MM.1S (cell line): ENCODE results near the gene TEX14.
"Not testable (repeated sequence)": the region's sequence is repeated elsewhere in the genome, so short reads cannot be mapped to it uniquely, and the experiment has no call there.

Source experiments
- DNase-seq: peaks from one replicate; pipeline ENCODE4 v3.0.0-alpha.2; 2015
- H2AFZ ChIP-seq: fragments of 300-600 bp; sonication (generic); 2 replicates; pipeline ENCODE4 v1.6.0; 2016; ENCODE audit warnings: antibody characterized with exemption, low read length
- H3F3A ChIP-seq: fragments of 300-600 bp; sonication (generic); 2 replicates; pipeline ENCODE4 v1.6.1; 2016; ENCODE audit warnings: mild to moderate bottlenecking, antibody characterized with exemption, low read length, moderate library complexity, mixed read lengths; ENCODE audit not compliant: insufficient read depth
- H3K27ac ChIP-seq: fragments of 300-600 bp; sonication (generic); 2 replicates; pipeline ENCODE4 v1.5.1; 2016; ENCODE audit warnings: mild to moderate bottlenecking, low read length
- H3K27me3 ChIP-seq: fragments of 300-600 bp; sonication (generic); replicated peaks from 2 replicates; pipeline ENCODE4 v1.6.0; 2016; ENCODE audit warnings: low read length; ENCODE audit not compliant: insufficient read depth
- H3K36me3 ChIP-seq: fragments of 300-600 bp; sonication (generic); replicated peaks from 2 replicates; pipeline ENCODE4 v1.6.1; 2016; ENCODE audit warnings: mild to moderate bottlenecking, low read length, mixed read lengths; ENCODE audit not compliant: insufficient read depth
- H3K4me1 ChIP-seq: fragments of 300-600 bp; sonication (generic); 2 replicates; pipeline ENCODE4 v1.6.1; 2016; ENCODE audit warnings: low read length, mixed read lengths
- H3K4me2 ChIP-seq: fragments of 300-600 bp; sonication (generic); 2 replicates; pipeline ENCODE4 v1.6.0; 2016; ENCODE audit warnings: low read depth, low read length
- H3K4me3 ChIP-seq: fragments of 300-600 bp; sonication (generic); 2 replicates; pipeline ENCODE4 v1.5.1; 2016; ENCODE audit warnings: low read length, mixed read lengths
- H3K79me2 ChIP-seq: fragments of 300-600 bp; sonication (generic); 2 replicates; pipeline ENCODE4 v1.6.1; 2016; ENCODE audit warnings: mixed run types, low read length, mixed read lengths
- H3K9ac ChIP-seq: fragments of 300-600 bp; sonication (generic); 2 replicates; pipeline ENCODE4 v1.6.1; 2016; ENCODE audit warnings: low read length, mixed read lengths
- H3K9me2 ChIP-seq: fragments of 300-600 bp; sonication (generic); replicated peaks from 2 replicates; pipeline ENCODE4 v1.6.1; 2016; ENCODE audit warnings: mild to moderate bottlenecking, low read length, mixed read lengths; ENCODE audit not compliant: insufficient read depth
- H3K9me3 ChIP-seq: fragments of 300-600 bp; sonication (generic); replicated peaks from 2 replicates; pipeline ENCODE4 v1.6.1; 2016; ENCODE audit warnings: mild to moderate bottlenecking, low read length, mixed read lengths; ENCODE audit not compliant: insufficient read depth
- H4K20me1 ChIP-seq: fragments of 300-600 bp; sonication (generic); 2 replicates; pipeline ENCODE4 v1.6.1; 2016; ENCODE audit warnings: mild to moderate bottlenecking, low read length, moderate library complexity, mixed read lengths; ENCODE audit not compliant: insufficient read depth
- EZH2 ChIP-seq: fragments of 300-600 bp; sonication (generic); optimal IDR thresholded peaks from 2 replicates; pipeline ENCODE3; 2017; ENCODE audit warnings: low read depth, mild to moderate bottlenecking, antibody characterized with exemption, low read length, mixed read lengths
- EZH2phosphoT487 ChIP-seq: fragments of 300-600 bp; sonication (generic); IDR thresholded peaks from 2 replicates; pipeline ENCODE4 v1.6.1; 2018; ENCODE audit warnings: antibody characterized with exemption, low read length
- TF ChIP-seq, protein P1 (sequence below): fragments of 300-600 bp; sonication (generic); IDR thresholded peaks from 2 replicates; pipeline ENCODE4 v1.5.1; 2016; ENCODE audit warnings: antibody characterized with exemption, low read length, mixed read lengths

Gene TEX14

DNA sequence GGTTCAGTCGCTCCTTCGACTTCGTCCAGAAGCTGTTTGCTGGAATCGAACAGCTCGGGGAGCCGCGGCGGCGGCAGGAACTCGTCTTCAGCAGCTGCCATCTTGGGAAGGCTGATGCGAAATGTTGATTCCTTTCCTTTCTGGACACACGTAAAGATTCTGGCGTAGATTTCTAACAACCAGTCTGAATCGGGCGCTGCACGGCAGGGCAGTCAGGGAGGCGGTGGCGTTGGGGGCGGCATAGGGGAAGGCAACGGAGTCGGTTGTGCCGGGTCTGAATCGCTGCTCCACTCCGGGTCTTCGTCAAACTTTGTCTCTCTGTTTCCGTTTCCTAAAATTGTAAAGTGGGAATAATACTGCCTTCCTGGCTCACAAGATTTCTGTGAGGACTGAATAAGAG lies 30.3 kb downstream of the TEX14 start:
- H3K27ac ChIP-seq, result no peak overlapping the region
- H3F3A ChIP-seq, result 0 out of 2 replicates have a peak, but pooled peaks cover 5% of the 10 kb centered on the region
- H3K9ac ChIP-seq, result no peak overlapping the region
- TF ChIP-seq EZH2 (no peak), EZH2phosphoT487 (no peak)
- TF ChIP-seq, protein P1, sequence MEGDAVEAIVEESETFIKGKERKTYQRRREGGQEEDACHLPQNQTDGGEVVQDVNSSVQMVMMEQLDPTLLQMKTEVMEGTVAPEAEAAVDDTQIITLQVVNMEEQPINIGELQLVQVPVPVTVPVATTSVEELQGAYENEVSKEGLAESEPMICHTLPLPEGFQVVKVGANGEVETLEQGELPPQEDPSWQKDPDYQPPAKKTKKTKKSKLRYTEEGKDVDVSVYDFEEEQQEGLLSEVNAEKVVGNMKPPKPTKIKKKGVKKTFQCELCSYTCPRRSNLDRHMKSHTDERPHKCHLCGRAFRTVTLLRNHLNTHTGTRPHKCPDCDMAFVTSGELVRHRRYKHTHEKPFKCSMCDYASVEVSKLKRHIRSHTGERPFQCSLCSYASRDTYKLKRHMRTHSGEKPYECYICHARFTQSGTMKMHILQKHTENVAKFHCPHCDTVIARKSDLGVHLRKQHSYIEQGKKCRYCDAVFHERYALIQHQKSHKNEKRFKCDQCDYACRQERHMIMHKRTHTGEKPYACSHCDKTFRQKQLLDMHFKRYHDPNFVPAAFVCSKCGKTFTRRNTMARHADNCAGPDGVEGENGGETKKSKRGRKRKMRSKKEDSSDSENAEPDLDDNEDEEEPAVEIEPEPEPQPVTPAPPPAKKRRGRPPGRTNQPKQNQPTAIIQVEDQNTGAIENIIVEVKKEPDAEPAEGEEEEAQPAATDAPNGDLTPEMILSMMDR, result no peak
- no peaks in the 10 kb centered on the region for H3K79me2 ChIP-seq
- no peak overlapping the region for H3K4me2 ChIP-seq
- no peaks in the 10 kb centered on the region for H3K9me2 ChIP-seq
- H2AFZ ChIP-seq, result no peak overlapping the region
- H3K4me3 ChIP-seq, result no peak overlapping the region
- no peaks in the 10 kb centered on the region; the same call in 1 of the 2 replicates for H3K27me3 ChIP-seq
- H3K9me3 ChIP-seq, result no peaks in the 10 kb centered on the region
- H3K4me1 ChIP-seq, result no peaks in the 10 kb centered on the region
- DNase-seq, result no peak
- no peaks in the 10 kb centered on the region for H4K20me1 ChIP-seq
- H3K36me3 ChIP-seq, result no peaks in the 10 kb centered on the region

DNA sequence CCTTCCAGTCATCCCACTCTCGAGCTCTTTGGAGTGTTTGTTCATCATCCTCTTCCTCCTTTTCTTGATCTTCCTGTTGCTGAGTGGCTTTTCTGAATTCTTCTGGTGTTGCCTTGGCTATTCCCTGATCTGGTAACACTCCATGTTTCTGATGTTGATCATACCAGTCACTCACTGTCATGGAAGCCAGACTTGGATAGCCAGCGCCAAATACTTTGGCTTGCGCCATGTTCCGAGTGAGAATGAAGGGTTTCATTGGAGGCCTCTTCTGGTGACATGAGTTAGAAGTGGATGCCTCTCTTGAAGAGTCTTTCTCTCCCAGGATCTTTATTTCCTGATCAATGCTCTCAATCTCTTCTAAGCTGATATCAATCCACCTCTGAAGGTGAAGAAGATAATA lies 31.2 kb downstream of the TEX14 start:
- Histone ChIP-seq H3K9ac (no peak overlapping the region), H4K20me1 (no peaks in the 10 kb centered on the region), H3K4me1 (no peaks in the 10 kb centered on the region), H2AFZ (no peak overlapping the region), H3K9me2 (no peaks in the 10 kb centered on the region), H3F3A (0 out of 2 replicates have a peak, but pooled peaks cover 5% of the 10 kb centered on the region), H3K27me3 (no peaks in the 10 kb centered on the region; the same call in 1 of the 2 replicates), H3K4me2 (no peak overlapping the region), H3K4me3 (no peak overlapping the region), H3K9me3 (no peaks in the 10 kb centered on the region), H3K36me3 (no peaks in the 10 kb centered on the region), H3K79me2 (no peaks in the 10 kb centered on the region), H3K27ac (no peak overlapping the region)
- TF ChIP-seq EZH2phosphoT487 (no peak), EZH2 (no peak)
- TF ChIP-seq, protein P1, result no peak
- no peak for DNase-seq

DNA sequence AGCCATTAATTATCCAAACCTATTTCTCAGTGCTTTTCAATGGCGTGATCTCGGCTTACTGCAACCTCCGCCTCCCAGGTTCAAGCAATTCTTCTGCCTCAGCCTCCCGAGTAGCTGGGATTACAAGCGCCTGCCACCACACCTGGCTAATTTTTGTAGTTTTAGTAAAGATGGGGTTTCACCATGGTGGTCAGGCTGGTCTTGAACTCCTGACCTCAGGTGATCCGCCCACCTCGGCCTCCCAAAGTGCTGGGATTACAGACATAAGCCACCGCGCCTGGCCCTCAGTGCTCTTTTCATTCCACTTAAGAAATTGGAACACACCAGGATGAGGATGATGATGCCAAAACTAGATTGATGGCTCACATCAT lies 32.1 kb downstream of the TEX14 start:
- H3K27ac ChIP-seq, H3K4me1 ChIP-seq, H3K9me3 ChIP-seq, H3K27me3 ChIP-seq, DNase-seq, H4K20me1 ChIP-seq, H3F3A ChIP-seq, H3K36me3 ChIP-seq, H3K9me2 ChIP-seq, H3K79me2 ChIP-seq: not testable (repeated sequence)
- H3K4me3 ChIP-seq, result peak overlapping the region; percentile 39
- peak overlapping the region; percentile 77; the same call in 1 of the 2 replicates for H3K9ac ChIP-seq
- H2AFZ ChIP-seq, result peak overlapping the region; percentile 42
- H3K4me2 ChIP-seq, result peak overlapping the region; percentile 72

DNA sequence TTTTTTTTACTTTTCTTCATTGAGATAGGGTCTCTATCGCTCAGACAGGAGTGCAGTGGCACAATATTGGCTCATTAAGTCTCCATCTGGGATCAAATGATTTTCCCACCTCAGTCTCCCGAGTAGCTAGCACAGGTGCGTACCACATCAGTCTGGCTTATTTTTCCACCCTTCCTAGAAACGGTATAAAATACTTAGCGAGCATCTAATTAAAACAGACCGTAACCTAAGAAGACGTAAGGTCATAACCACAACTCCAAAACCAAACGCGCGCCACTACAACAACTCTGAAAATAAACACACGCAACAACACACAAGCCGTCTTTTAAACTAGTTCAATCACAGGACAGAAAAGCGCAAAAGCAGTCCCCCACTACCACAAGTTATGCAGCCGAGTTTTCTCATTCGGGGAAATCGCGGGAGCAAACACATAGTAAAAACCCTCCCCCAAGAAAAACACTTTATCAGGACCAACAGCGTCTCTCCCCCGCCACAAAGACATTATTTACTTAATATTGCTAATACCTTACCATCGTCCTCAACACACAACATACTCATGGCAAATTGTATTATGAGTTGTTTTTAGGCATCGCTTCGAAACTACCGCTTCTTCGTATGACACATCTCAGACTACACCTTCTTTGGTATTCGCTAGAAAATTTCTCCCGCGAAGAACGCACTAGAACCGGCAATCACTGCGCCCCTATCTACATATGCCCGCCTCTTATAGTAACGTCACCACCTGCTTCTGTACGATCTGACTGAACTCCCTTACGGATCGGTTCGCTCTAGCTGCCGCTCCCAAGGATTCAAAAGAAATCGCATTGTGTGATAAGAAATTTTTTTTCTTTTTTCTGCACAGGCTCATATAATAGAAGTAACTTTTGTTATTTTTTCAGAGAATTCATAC lies 32.8 kb downstream of the TEX14 start:
- Histone ChIP-seq H3K4me2 (peak overlapping the region; percentile 72), H3K9me2 (no peaks in the 10 kb centered on the region), H3F3A (0 out of 2 replicates have a peak, but pooled peaks cover 5% of the 10 kb centered on the region), H3K27ac (peak overlapping the region; percentile 56; the same call in 1 of the 2 replicates), H4K20me1 (no peaks in the 10 kb centered on the region), H3K4me3 (peak overlapping the region; percentile 39), H3K9me3 (no peaks in the 10 kb centered on the region), H3K36me3 (no peaks in the 10 kb centered on the region), H2AFZ (peak overlapping the region; percentile 42), H3K9ac (peak overlapping the region; percentile 77), H3K4me1 (no peaks in the 10 kb centered on the region), H3K79me2 (no peaks in the 10 kb centered on the region), H3K27me3 (no peaks in the 10 kb centered on the region; the same call in 1 of the 2 replicates)
- peak; percentile 81 for DNase-seq
- TF ChIP-seq EZH2 (no peak), EZH2phosphoT487 (no peak)
- TF ChIP-seq, protein P1, result no peak

DNA sequence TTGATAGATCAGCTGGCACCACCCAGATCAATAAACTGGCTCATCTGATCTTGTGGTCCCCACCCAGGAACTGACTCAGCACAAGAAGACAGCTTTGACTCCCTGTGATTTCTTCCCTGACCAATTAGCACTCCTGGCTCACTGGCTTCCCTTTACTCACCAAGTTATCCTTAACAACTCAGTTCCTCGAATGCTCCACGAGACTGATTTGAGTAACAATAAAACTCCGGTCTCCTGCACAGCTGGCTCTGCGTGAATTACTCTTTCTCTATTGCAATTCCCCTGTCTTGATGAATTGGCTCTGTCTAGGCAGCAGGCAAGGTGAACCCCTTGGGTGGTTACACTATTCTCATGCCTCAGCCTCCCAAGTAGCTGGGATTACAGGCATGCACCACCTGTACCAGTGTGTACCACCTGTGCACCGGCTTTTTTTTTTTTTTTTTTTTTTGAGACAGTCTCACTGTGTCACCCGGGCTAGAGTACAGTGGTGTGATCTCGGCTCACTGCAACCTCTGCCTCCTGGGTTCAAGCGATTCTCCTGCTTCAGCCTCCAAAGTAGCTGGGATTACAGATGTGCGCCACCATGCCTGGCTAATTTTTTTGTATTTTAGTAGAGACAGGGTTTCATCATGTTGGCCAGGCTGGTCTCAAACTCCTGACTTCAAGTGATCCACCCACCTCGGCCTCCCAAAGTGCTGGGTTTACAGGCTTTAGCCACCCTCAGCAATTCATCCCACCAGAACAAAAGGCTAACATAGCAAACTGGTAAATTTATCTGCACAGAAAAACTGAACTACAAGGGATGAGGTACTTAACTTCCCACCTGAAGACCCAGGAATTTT lies 33.7 kb downstream of the TEX14 start:
- H3K9me2 ChIP-seq, H3K4me1 ChIP-seq, DNase-seq, H3K9me3 ChIP-seq, H4K20me1 ChIP-seq, H3F3A ChIP-seq, H3K79me2 ChIP-seq, H3K36me3 ChIP-seq, H3K27me3 ChIP-seq, H2AFZ ChIP-seq: not testable (repeated sequence)
- peak overlapping the region; percentile 39 for H3K4me3 ChIP-seq
- peak overlapping the region; percentile 56; the same call in 1 of the 2 replicates for H3K27ac ChIP-seq
- H3K4me2 ChIP-seq, result peak overlapping the region; percentile 72
- H3K9ac ChIP-seq, result peak overlapping the region; percentile 77; the same call in 1 of the 2 replicates
